MCF 10A (cell line): ENCODE measurements around the gene DLEC1. TPM values are rescaled to one million over a fixed set of nuclear protein-coding genes. Genes with fewer than 3 reads are reported as not detected.

Experiments
- BruUV-seq: library from RNA; stranded (reverse); fragments of 400-500 nt; replicated peaks from 2 replicates; lab custom pipeline; 2021; lab: Mats Ljungman, UMichigan
- CTCF ChIA-PET: fragments of 300-600 bp; sonication (Branson Sonifier 250); formaldehyde crosslinking; extraction: SDS; loops from one replicate; lab custom pipeline; 2021; ENCODE audit warnings: antibody characterized with exemption, inconsistent platforms; lab: Yijun Ruan, JAX
- POLR2A ChIA-PET: fragments of 300-600, 350-650 bp; sonication (Branson Sonifier 250); formaldehyde crosslinking; extraction: SDS; loops from one replicate; lab custom pipeline; 2020; ENCODE audit warnings: antibody characterized with exemption, inconsistent platforms; lab: Yijun Ruan, JAX
- DNase-seq: peaks from one replicate; pipeline ENCODE4 v3.0.0-alpha.2; 2018; ENCODE audit not compliant: unreplicated experiment
- H3K27ac Mint-ChIP-seq: one replicate; pipeline ENCODE4 v1.8.0; 2022; ENCODE audit warnings: mild to moderate bottlenecking, low read depth, mixed read lengths; ENCODE audit not compliant: unreplicated experiment
- H3K27me3 Mint-ChIP-seq: one replicate; pipeline ENCODE4 v1.8.0; 2022; ENCODE audit warnings: mixed read lengths; ENCODE audit not compliant: insufficient read depth, unreplicated experiment
- H3K36me3 Mint-ChIP-seq: one replicate; pipeline ENCODE4 v1.8.0; 2022; ENCODE audit warnings: mild to moderate bottlenecking, moderate library complexity, mixed read lengths; ENCODE audit not compliant: insufficient read depth, unreplicated experiment
- H3K4me1 Mint-ChIP-seq: one replicate; pipeline ENCODE4 v1.8.0; 2022; ENCODE audit warnings: mixed read lengths; ENCODE audit not compliant: insufficient read depth, unreplicated experiment
- H3K4me3 Mint-ChIP-seq: one replicate; pipeline ENCODE4 v1.8.0; 2022; ENCODE audit warnings: mild to moderate bottlenecking, moderate library complexity, mixed read lengths; ENCODE audit not compliant: unreplicated experiment
- H3K9me3 Mint-ChIP-seq: one replicate; pipeline ENCODE4 v1.8.0; 2022; ENCODE audit warnings: mixed read lengths; ENCODE audit not compliant: unreplicated experiment
- CTCF ChIP-seq: fragments of 200-600 bp; IDR thresholded peaks from one replicate; pipeline ENCODE4 v1.8.0; 2022; ENCODE audit warnings: antibody characterized with exemption, mild to moderate bottlenecking; ENCODE audit not compliant: unreplicated experiment
- intact Hi-C: fragments of 100-400 bp; cut with micrococcal nuclease; formaldehyde crosslinking; loops from 2 replicates; pipeline ENCODE4 v1.14.1; 2022
- total RNA-seq: library from RNA; stranded (reverse); gene quantifications from 2 replicates; pipeline ENCODE4 v1.2.3, GENCODE V29; 2022

DLEC1 gene
- total RNA-seq, 1 experiment from 2014 or later: 1.3 TPM

DNA sequence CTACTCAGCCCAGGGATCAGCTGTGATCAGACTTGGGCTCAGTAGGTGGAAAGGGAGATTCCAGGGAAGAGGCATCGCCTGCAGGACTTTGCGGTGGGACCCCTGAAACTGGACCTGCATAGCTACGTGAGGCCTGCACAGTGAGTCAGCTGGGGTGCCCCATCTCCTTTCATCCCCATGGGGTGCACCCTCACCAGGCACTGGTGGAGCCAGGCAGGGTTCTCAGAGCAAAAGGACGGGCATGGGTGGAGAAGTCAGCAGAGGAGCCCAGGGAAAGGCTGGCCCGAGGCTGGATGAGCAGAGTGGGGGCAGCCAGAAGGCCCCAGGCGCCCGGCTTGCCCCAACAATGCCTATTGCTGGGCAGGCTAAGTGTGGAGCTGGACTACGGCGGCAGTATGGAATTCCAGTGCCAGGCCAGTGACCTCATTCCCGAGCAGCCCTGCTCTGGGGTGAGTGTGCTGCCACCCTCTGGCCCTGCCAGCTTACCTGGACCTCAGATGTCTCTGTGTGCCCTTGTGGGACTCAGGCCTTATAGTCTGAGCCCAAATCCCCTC, 78.2 kb downstream of the DLEC1 start:
- POLR2A ChIA-PET: interaction anchor here (0.6 to 2.0 kb wide), 2 partner anchors 20 to 61 kb away, joined by 3 to 9 read pairs; partner anchors contain the start of gene ACAA1
- no TSS peak for BruUV-seq
- no peak overlapping the region for H3K27ac Mint-ChIP-seq
- peak; percentile 39 for DNase-seq
- H3K36me3 Mint-ChIP-seq: peaks cover 20% of the 10 kb centered on the region
- no peaks in the 10 kb centered on the region for H3K9me3 Mint-ChIP-seq
- H3K27me3 Mint-ChIP-seq: peaks cover 12% of the 10 kb centered on the region
- intact Hi-C loops: loop anchor here (1.0 to 5.0 kb wide), 2 partner anchors 113 to 230 kb away; partner anchors contain the start of gene XYLB
- CTCF ChIA-PET: interaction anchor here (0.6 to 4.4 kb wide), 34 partner anchors 8 to 1087 kb away, joined by 3 to 46 read pairs (median 4); partner anchors contain the start of gene XYLB
- no peaks in the 10 kb centered on the region for H3K4me1 Mint-ChIP-seq
- H3K4me3 Mint-ChIP-seq: no peak overlapping the region
- no peak for TF ChIP-seq CTCF

- intact Hi-C loops: loop anchor here (1.0 to 5.0 kb wide), 5 partner anchors 114 to 362 kb away; partner anchors contain the start of gene XYLB
These were observed 78.9 kb downstream of the DLEC1 start for GRCh38 chr3:38117748-38118420.

GRCh38 chr3:38118421-38119247, 79.6 kb downstream of the DLEC1 start:
- Mint-ChIP-seq H3K4me1 (no peaks in the 10 kb centered on the region), H3K27me3 (peaks cover 12% of the 10 kb centered on the region), H3K9me3 (no peaks in the 10 kb centered on the region), H3K27ac (no peak overlapping the region), H3K36me3 (peaks cover 30% of the 10 kb centered on the region), H3K4me3 (no peak overlapping the region)
- ChIA-PET POLR2A (interaction anchor here (0.6 to 1.8 kb wide), 4 partner anchors 10 to 129 kb away, joined by 3 to 8 read pairs (median 5); partner anchors contain the start of gene ACAA1), CTCF (interaction anchor here (0.5 to 4.4 kb wide), 29 partner anchors 9 to 905 kb away, joined by 3 to 46 read pairs (median 4); partner anchors contain the start of gene XYLB)
- DNase-seq: no peak
- TF ChIP-seq CTCF: no peak
- intact Hi-C loops: loop anchor here (1.0 to 5.0 kb wide), 4 partner anchors 129 to 362 kb away; partner anchors contain the start of gene XYLB
- BruUV-seq: no TSS peak

More at GRCh38 chr3:38117748-38118420, 78.9 kb downstream of the DLEC1 start:
- Mint-ChIP-seq H3K36me3 (peaks cover 22% of the 10 kb centered on the region), H3K9me3 (no peaks in the 10 kb centered on the region), H3K4me1 (no peaks in the 10 kb centered on the region), H3K27me3 (peaks cover 12% of the 10 kb centered on the region), H3K27ac (no peak overlapping the region), H3K4me3 (no peak overlapping the region)
- ChIA-PET CTCF (interaction anchor here (0.5 to 4.4 kb wide), 34 partner anchors 9 to 1087 kb away, joined by 3 to 46 read pairs (median 4); partner anchors contain the start of gene XYLB), POLR2A (interaction anchor here (0.6 to 2.0 kb wide), 5 partner anchors 19 to 129 kb away, joined by 3 to 9 read pairs (median 7); partner anchors contain the start of gene ACAA1)
- no TSS peak for BruUV-seq
- DNase-seq: peak; percentile 65
- TF ChIP-seq CTCF: peak; percentile 70
